GM15510 (cell line): ENCODE data around the gene ARHGAP6.

Experiments used
- POLR2A ChIP-seq: IDR thresholded peaks from 3 replicates; pipeline ENCODE4 v1.6.1; 2011; ENCODE audit warnings: borderline replicate concordance; ENCODE audit not compliant: insufficient read length; ENCODE audit errors: extremely low read depth

Gene ARHGAP6

DNA sequence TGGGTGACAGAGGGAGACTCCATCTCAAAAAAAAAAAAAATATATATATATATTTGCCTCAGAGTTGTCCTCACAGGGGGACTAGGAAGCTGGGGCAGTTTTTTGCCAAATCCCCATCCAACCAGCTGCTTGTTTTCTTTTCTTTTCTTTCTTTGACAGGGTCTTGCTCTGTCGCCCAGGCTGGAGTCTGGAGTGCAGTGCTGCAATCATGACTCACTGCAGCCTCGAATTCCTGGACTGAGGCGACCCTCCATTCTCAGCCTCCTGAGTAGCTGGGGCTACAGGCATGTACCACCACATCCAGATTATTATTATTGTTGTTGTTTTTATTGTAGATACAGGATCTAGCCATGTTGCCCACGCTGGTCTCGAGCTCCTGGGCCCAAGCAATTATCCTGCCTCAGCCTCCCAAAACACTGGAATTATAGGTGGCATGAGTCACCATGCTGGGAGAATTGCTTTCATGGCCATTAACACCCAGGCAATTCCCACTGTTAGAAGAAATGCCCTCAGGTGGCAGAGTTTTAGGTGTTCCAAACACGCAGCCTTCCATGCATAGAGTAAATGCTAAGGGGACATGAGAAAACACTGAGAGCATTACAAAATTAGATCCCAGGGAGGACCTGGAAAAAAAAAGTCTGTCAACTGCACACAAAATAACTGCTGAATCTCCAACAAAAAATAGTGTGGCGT, 98.0 kb downstream of the ARHGAP6 start:
- no peak for TF ChIP-seq POLR2A

DNA sequence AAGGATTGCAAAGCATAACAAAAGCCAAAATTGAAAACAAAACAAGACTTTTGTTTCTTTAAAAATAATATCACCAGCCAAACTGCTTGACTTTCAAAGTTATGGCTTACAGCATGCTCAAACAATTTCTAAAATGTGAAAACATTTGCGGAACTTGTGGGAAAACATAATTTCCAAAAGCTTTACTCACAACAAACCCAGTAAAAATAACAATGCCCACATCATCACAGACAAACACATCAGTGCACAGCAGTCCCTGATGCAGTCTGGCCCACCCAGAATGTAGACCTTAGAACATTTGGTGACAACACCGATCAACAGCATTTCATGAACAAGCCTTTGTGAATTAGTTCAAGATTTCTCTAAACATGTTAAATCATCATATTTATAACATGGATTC, 98.9 kb downstream of the ARHGAP6 start:
- no peak for TF ChIP-seq POLR2A

- no peak for TF ChIP-seq POLR2A
These were observed 99.5 kb downstream of the ARHGAP6 start for GRCh38 chrX:11566173-11566572.

DNA sequence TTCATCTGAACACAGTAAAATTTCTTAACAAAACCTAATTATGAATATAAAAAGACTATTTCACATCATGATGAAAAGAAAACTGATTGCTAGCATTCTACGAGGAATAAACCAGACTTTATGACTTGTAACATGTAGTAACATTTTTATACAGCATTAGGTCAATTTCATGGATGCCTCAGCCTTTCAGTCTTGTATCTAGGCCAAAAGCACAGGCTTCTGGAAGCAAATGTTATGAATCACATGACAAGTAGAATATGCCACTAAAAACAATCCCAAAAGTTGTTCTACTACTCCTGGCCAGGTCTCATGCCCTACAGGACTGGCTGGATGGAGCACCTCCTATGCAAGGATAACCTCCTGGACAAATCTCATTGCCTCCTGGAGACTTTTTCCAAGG, 101.2 kb downstream of the ARHGAP6 start:
- TF ChIP-seq POLR2A: no peak

GRCh38 chrX:11562570-11562969, 103.2 kb downstream of the ARHGAP6 start:
- TF ChIP-seq POLR2A: no peak

DNA sequence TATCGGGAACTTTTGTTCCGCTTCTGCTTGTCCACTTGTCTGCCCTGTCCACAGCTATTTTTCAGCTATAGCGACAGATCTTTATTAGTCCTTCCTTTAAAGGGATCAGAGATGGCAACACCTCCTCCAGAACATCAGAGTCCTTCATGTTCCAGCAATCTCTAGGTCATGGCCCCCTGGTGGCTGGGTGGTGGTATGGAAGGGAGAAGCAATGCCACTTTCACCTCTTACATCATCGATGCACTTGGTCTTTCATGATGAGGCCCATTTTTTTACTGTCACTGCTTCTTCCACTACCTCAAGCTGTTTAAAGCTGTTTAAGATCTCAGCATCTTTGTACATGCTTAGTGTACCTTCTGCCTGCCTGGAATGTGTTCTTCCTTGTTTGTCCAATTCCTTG, 106.7 kb downstream of the ARHGAP6 start:
- no peak for TF ChIP-seq POLR2A

DNA sequence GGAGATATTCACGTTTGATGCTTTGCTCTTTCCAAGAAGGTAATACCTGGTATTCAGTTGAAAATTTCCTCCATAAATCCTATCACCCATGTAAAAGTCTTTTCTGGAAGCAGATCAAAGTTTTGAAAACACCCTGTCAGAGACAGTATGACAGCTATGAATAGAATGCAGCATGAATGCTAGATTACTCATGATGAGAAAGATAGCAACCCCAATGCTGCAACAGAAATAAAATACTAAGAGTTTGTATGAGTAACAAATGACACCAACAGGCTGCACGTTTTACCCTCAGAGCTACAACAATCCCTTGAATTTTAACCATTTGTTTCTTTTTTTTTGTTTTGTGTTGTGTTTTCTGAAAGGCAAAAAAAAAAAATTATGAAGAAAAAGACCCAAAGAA, 108.6 kb downstream of the ARHGAP6 start:
- no peak for TF ChIP-seq POLR2A

DNA sequence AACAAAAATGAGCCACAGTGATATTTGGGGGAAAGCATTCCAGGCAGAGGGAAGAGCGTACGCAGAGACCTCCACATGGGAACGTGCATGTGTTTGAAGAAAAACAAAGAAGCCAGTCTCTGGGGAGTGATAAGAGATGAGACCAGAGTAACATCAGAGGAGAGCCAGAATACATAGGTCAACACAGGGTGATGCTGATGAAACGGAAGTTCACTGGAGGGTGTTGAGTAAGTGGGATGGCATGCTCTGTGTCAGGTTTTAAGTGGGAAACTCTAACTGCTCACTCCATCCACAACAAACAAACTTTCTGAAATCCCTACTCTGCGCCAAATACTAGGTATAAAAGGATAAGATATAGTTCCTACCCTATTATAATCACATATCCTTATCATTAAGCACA, 110.0 kb downstream of the ARHGAP6 start:
- no peak for TF ChIP-seq POLR2A

DNA sequence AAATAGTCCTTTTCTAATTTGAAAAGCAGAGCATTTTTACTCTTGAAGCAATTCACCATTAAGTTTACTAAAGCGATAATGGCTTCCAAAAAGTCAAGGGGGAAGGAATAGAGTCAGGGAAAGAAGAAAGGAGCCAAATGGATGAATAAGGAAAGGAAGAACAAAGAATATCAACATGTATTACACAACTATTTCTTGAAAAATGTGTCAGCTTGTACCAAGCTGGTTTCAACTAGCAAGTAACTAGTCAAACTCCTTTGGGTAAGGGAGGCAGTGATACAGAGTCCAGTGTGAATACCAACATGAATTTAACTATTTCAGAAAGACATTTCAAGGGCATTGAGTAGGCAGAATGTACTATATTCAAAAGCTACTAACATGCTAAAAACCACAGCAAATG, 112.1 kb downstream of the ARHGAP6 start:
- no peak for TF ChIP-seq POLR2A

- TF ChIP-seq POLR2A: no peak
These were observed 114.6 kb downstream of the ARHGAP6 start for GRCh38 chrX:11551151-11551550.

DNA sequence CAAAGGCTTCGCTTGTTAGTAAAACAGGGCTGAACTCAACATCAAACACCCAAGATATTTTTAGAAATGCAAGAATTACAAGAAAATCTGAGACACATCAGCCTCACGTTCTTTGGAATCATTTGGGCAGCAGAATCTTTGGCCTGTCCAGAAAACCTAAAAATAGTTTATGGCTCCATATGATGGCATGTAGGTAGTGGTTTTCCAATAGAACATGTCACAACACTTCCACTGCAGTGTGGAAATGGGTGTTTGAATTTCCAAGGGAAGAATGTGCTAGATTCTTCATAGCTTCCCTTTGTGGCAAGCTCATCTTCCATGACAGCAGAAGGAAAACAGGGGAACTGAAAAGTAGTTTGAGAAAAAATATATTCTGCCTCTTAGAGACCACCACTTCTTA, 118.8 kb downstream of the ARHGAP6 start:
- no peak for TF ChIP-seq POLR2A

DNA sequence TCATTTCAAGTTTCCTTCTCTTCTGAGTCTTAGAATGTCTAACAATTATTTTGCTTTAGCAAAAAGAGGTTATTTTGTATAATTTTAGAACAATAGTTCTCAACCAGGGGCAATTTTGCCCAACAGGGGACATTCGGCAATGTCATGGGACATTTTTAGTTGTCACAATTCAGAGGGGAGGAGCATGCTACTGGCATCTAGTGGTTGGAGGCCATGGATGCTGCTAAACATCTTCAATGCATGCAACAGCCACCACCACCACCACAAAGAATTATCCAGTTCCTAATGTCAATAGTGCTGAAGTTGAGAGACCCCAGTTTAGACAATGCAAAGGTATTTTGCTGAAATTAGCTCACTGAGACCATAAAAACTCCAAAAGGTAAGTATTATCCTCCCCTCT, 122.5 kb downstream of the ARHGAP6 start:
- no peak for TF ChIP-seq POLR2A

GRCh38 chrX:11541510-11541909, 124.2 kb downstream of the ARHGAP6 start:
- no peak for TF ChIP-seq POLR2A

DNA sequence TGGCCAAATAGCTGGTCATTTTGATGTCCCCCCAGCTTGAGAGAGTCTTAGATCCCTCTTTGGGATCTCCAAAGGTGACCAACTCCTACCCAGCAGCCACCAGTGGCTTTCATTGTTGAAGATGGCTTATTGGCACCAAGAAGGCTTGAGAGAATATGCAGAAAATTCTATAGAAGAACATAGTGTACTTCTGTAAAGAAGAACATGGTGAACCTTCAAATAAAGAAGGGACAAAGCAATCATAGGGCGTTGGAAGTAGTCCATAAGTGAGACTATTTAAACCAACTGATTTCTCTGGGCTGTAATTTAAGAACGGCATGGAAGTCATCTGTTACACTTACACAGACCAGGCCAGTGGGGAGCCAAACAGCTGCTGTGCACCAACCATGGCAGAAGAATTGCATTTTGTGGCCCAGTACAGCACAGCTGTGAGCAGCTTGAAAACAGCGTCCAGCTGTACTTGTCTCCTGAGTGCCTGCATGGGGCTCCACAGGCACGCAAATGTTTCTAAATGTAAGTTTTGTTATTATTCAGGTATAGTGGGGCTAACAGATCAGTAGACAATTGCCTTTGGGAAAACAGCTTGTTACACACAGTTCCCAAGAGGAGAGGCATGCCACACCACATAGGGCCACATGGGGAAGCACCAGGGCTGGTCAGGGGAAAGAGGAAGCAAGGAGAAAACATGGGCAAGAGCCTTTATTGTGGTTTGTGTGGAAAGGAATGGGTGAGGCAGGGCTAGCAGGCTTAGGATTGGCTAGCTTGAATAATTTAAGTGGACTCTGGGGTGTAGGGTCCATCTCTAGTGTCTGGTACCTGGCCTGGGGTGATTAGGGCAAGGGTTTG, 125.0 kb downstream of the ARHGAP6 start:
- no peak for TF ChIP-seq POLR2A

DNA sequence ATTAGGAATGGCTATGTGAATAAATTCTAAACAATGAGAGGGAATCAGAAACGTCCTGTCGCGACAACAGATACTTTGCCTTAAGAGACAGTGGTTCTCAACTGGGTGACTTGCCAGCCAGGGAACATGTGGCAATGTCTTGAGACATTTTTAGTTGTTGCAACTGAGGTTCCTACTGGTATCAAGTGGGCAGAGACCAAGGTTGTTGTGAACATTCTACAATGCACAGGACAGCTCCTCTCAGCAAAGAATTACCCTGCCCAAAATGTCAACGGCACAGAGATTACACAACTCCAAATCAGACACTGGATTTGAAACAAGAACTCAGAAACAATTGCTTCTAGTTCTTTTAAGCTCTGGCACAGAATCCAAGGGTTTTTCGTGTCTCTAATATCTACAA, 128.6 kb downstream of the ARHGAP6 start:
- no peak for TF ChIP-seq POLR2A
